ENCODE measurements around the gene APRT. TPM values are rescaled to one million over a fixed set of nuclear protein-coding genes. Genes with fewer than 3 reads are reported as not detected.

Gene APRT
- total RNA-seq, 4 donors from 2014 or later: 60.6 to 141 (median 98.6) TPM

DNA sequence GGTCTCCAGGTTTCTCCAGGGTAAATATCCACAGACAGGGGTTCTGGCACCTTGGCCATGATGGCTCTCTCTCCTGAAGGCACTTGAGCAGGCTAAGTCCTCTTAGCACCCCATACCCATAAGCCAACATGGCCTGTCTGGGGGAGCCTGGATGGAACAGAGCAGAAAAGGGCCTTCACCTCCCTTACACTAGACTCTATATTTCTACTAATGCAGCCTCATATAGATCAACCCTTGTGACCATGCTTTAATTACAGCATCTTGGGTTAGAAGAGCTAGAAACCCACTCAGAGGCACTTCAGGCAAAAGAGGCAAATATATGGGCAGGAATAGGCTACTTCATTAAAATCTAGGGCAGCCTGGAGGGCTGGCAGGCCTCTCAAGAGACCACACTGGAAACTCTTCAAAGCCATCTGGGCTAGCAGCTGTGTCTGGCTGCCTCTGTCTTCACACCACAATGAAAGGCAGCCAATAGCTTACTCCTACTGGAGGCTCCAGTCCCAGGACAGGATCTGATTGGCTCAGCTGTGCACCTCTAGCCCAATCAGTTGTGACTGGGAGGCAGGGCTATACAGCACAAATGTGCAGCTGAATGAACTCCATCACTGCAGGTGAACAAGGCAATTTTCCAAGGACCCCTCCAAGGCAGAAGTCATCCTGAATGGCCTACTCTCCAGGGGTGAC is 12.8 kb downstream of the APRT start:
- no peak overlapping the region for H3K4me3 ChIP-seq
- intact Hi-C loops (cut with DNase I): no loop called here
- peaks cover 0 to 21% (median 0%) of the 10 kb centered on the region in 4 donors for H3K27me3 ChIP-seq
- peaks cover 5 to 20% (median 16%) of the 10 kb centered on the region in 4 donors for H3K4me1 ChIP-seq
- no peak for DNase-seq (ENCODE audit: extremely low spot score)
- no peak overlapping the region for H3K27ac ChIP-seq (replicated peaks in 1 of 4)
- no peaks in the 10 kb centered on the region for H3K9me3 ChIP-seq
- no peaks in the 10 kb centered on the region for H3K36me3 ChIP-seq
- TF ChIP-seq, protein P1, sequence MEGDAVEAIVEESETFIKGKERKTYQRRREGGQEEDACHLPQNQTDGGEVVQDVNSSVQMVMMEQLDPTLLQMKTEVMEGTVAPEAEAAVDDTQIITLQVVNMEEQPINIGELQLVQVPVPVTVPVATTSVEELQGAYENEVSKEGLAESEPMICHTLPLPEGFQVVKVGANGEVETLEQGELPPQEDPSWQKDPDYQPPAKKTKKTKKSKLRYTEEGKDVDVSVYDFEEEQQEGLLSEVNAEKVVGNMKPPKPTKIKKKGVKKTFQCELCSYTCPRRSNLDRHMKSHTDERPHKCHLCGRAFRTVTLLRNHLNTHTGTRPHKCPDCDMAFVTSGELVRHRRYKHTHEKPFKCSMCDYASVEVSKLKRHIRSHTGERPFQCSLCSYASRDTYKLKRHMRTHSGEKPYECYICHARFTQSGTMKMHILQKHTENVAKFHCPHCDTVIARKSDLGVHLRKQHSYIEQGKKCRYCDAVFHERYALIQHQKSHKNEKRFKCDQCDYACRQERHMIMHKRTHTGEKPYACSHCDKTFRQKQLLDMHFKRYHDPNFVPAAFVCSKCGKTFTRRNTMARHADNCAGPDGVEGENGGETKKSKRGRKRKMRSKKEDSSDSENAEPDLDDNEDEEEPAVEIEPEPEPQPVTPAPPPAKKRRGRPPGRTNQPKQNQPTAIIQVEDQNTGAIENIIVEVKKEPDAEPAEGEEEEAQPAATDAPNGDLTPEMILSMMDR (IDR thresholded peaks at IDR 0.05): no peak
- TF ChIP-seq POLR2A (IDR thresholded peaks at IDR 0.05; ENCODE audit: low read depth) (no peak), EP300 (IDR thresholded peaks at IDR 0.05) (no peak), POLR2AphosphoS5 (IDR thresholded peaks at IDR 0.05) (no peak)

DNA sequence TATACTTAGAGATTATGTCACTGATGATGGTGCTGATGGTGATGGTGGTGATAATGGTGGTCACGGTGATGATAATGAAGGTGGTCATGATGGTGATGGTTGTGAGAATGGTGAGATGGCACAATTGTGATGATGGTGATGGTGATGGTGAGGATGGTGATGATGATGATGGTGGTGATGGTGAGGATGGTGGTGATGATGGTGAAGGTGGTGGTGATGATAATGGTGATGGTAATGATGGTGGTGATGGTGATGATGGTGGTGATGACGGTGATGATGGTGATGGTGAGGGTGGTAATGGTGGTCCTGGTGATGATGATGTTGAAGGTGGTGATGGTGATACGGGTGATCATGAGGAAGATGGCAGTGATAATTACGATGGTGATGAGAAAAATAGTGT is 13.7 kb downstream of the APRT start:
- peaks cover 3 to 15% (median 12%) of the 10 kb centered on the region in 4 donors for H3K4me1 ChIP-seq
- WGBS: 93% methylated on average over 4 of the region's 4 CpGs
- intact Hi-C loops (cut with DNase I): no loop called here

DNA sequence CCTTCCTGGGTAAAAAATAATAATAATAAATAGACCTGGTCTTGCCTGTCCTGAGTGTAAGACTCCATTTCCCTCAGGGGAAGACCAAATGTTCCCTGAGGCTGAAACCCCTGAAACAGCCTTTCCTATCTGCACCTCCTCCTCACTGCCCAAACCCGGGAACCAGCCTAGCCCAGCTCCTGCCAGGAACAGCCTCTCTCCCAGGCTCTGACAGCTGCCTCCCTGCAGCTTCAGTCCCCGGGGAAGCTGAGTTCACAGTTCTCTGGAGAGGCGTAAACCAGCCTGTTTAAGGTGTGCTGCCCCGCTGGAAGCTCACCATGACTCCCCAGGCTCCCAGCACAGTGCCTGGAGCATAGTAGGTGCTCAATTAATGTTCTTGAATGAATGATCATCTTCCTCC is 15.4 kb downstream of the APRT start:
- no CpG with 5 or more reads among the region's 4 CpGs for WGBS
- no peak for DNase-seq (ENCODE audit: extremely low spot score)
- H3K4me3 ChIP-seq: no peak overlapping the region
- no peaks in the 10 kb centered on the region for H3K4me1 ChIP-seq
- no peaks in the 10 kb centered on the region for H3K9me3 ChIP-seq
- TF ChIP-seq, protein P1 (IDR thresholded peaks at IDR 0.05): no peak
- TF ChIP-seq POLR2A (IDR thresholded peaks at IDR 0.05; ENCODE audit: low read depth) (no peak), POLR2AphosphoS5 (IDR thresholded peaks at IDR 0.05) (no peak), EP300 (IDR thresholded peaks at IDR 0.05) (no peak)
- peaks cover 0 to 45% (median 3%) of the 10 kb centered on the region in 4 donors for H3K27me3 ChIP-seq
- no peaks in the 10 kb centered on the region for H3K36me3 ChIP-seq
- intact Hi-C loops (cut with DNase I): no loop called here
- H3K27ac ChIP-seq (replicated peaks in 1 of 4): no peak overlapping the region

More for the DNA sequence above, 13.7 kb downstream of the APRT start:
- Histone ChIP-seq H3K27ac (replicated peaks in 1 of 4) (no peak overlapping the region), H3K9me3 (no peaks in the 10 kb centered on the region), H3K4me3 (no peak overlapping the region), H3K27me3 (peaks cover 0 to 27% (median 2%) of the 10 kb centered on the region in 4 donors), H3K36me3 (no peaks in the 10 kb centered on the region)
- no peak for DNase-seq (ENCODE audit: extremely low spot score)
- TF ChIP-seq POLR2AphosphoS5 (IDR thresholded peaks at IDR 0.05) (no peak), EP300 (IDR thresholded peaks at IDR 0.05) (no peak), POLR2A (IDR thresholded peaks at IDR 0.05; ENCODE audit: low read depth) (no peak)
- TF ChIP-seq, protein P1 (IDR thresholded peaks at IDR 0.05): no peak

DNA sequence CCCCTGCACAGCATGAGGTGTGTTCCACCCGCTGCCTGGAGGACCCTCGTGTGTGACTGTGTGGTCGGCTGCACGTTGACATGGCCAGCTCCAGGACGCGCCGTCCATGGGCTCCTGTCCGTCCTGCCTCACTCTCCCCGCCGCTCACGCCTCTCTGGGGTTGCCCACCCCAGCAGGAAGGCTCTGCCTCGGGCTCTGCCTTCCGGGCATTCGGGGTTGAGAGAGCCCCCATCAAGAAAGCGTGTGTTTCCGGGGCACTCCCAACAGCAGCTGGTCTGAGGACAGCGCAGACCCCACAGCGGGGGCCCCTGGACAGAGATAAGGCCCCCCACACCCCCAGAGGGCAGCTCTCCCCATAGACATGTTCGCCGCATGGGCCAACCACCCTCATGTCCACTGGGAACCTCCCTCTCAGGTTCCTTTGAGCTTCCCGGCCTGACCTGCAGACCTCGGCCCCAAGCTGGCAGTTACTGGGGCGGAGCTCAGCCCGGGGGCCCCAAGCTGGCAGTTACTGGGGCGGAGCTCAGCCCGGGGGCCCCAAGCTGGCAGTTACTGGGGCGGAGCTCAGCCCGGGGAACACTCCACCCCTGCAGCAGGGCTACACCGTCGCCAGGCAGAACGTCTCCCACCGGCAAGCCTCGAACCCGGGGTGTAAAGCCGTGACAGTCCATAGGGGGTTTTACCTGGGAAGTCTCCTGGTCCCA is 18.3 kb downstream of the APRT start:
- no peak for DNase-seq (ENCODE audit: extremely low spot score)
- Histone ChIP-seq H3K36me3 (no peaks in the 10 kb centered on the region), H3K4me3 (no peak overlapping the region), H3K9me3 (no peaks in the 10 kb centered on the region), H3K27ac (replicated peaks in 1 of 4) (no peak overlapping the region), H3K4me1 (peaks cover 5 to 11% (median 8%) of the 10 kb centered on the region in 4 donors), H3K27me3 (peaks cover 0 to 52% (median 3%) of the 10 kb centered on the region in 4 donors)
- 59% methylated on average over 14 of the region's 35 CpGs for WGBS
- TF ChIP-seq POLR2AphosphoS5 (IDR thresholded peaks at IDR 0.05) (no peak), POLR2A (IDR thresholded peaks at IDR 0.05; ENCODE audit: low read depth) (no peak), EP300 (IDR thresholded peaks at IDR 0.05) (no peak)
- TF ChIP-seq, protein P1 (IDR thresholded peaks at IDR 0.05): no peak
- intact Hi-C loops (cut with DNase I): no loop called here

Measured in esophagus muscularis mucosa (tissue), 4 donors.